Measurements from ENCODE around the gene ITSN1.

The ITSN1 gene

GRCh38 chr21:33658919-33659567 lies 16.7 kb downstream of the ITSN1 start:
- H3K36me3 Mint-ChIP-seq (ENCODE audit: insufficient read depth) = no peaks in the 10 kb centered on the region
- ATAC-seq (replicated peaks) = no peak
- no peaks in the 10 kb centered on the region for H3K9me3 Mint-ChIP-seq
- no peaks in the 10 kb centered on the region for H3K4me1 Mint-ChIP-seq (ENCODE audit: low read depth in 2 of 2)
- DNase-seq = no peak
- peaks cover 8 to 17% of the 10 kb centered on the region in 2 donors for H3K27me3 Mint-ChIP-seq
- no peak overlapping the region for H3K27ac Mint-ChIP-seq
- no peak overlapping the region for H3K4me3 Mint-ChIP-seq

GRCh38 chr21:33659568-33659949 lies 17.3 kb downstream of the ITSN1 start:
- ATAC-seq (replicated peaks) = no peak
- no peak for DNase-seq
- H3K27ac Mint-ChIP-seq = no peak overlapping the region
- H3K4me3 Mint-ChIP-seq = no peak overlapping the region
- H3K4me1 Mint-ChIP-seq (ENCODE audit: low read depth in 2 of 2) = no peaks in the 10 kb centered on the region
- H3K9me3 Mint-ChIP-seq = no peaks in the 10 kb centered on the region
- H3K27me3 Mint-ChIP-seq = peaks cover 8 to 17% of the 10 kb centered on the region in 2 donors
- H3K36me3 Mint-ChIP-seq (ENCODE audit: insufficient read depth) = no peaks in the 10 kb centered on the region

GRCh38 chr21:33660406-33660805 lies 18.1 kb downstream of the ITSN1 start:
- ATAC-seq (replicated peaks) (no peak), DNase-seq (no peak)
- Mint-ChIP-seq H3K9me3 (no peaks in the 10 kb centered on the region), H3K4me3 (no peak overlapping the region), H3K4me1 (ENCODE audit: low read depth in 2 of 2) (no peaks in the 10 kb centered on the region), H3K27ac (no peak overlapping the region), H3K27me3 (peaks cover 8 to 17% of the 10 kb centered on the region in 2 donors), H3K36me3 (ENCODE audit: insufficient read depth) (no peaks in the 10 kb centered on the region)

- Mint-ChIP-seq H3K36me3 (ENCODE audit: insufficient read depth) (no peaks in the 10 kb centered on the region), H3K4me3 (no peak overlapping the region), H3K9me3 (no peaks in the 10 kb centered on the region), H3K4me1 (ENCODE audit: low read depth in 2 of 2) (no peaks in the 10 kb centered on the region), H3K27ac (no peak overlapping the region), H3K27me3 (peaks cover 8 to 17% of the 10 kb centered on the region in 2 donors)
- ATAC-seq (replicated peaks) = no peak
- DNase-seq = no peak
These were observed 18.8 kb downstream of the ITSN1 start for GRCh38 chr21:33661146-33661545.

- Mint-ChIP-seq H3K36me3 (ENCODE audit: insufficient read depth) (no peaks in the 10 kb centered on the region), H3K4me3 (no peak overlapping the region), H3K27ac (no peak overlapping the region), H3K4me1 (ENCODE audit: low read depth in 2 of 2) (no peaks in the 10 kb centered on the region), H3K27me3 (peaks cover 8 to 15% of the 10 kb centered on the region in 2 donors), H3K9me3 (no peaks in the 10 kb centered on the region)
- no peak for ATAC-seq (replicated peaks)
- DNase-seq = no peak
These were observed 19.7 kb downstream of the ITSN1 start for GRCh38 chr21:33662046-33662445.

GRCh38 chr21:33663241-33663640 lies 20.9 kb downstream of the ITSN1 start:
- Mint-ChIP-seq H3K27me3 (peaks cover 8 to 9% of the 10 kb centered on the region in 2 donors), H3K9me3 (no peaks in the 10 kb centered on the region), H3K36me3 (ENCODE audit: insufficient read depth) (no peaks in the 10 kb centered on the region), H3K4me1 (ENCODE audit: low read depth in 2 of 2) (no peaks in the 10 kb centered on the region), H3K27ac (no peak overlapping the region), H3K4me3 (no peak overlapping the region)
- ATAC-seq (replicated peaks) (no peak), DNase-seq (no peak)

GRCh38 chr21:33664135-33664534 lies 21.8 kb downstream of the ITSN1 start:
- H3K36me3 Mint-ChIP-seq (ENCODE audit: insufficient read depth) = no peaks in the 10 kb centered on the region
- H3K4me1 Mint-ChIP-seq (ENCODE audit: low read depth in 2 of 2) = peaks cover 0 to 1% of the 10 kb centered on the region in 2 donors
- peaks cover 1 to 8% of the 10 kb centered on the region in 2 donors for H3K27me3 Mint-ChIP-seq
- H3K4me3 Mint-ChIP-seq = no peak overlapping the region
- DNase-seq (no peak), ATAC-seq (replicated peaks) (no peak)
- H3K27ac Mint-ChIP-seq = no peak overlapping the region
- H3K9me3 Mint-ChIP-seq = no peaks in the 10 kb centered on the region

- DNase-seq (no peak), ATAC-seq (replicated peaks) (no peak)
- Mint-ChIP-seq H3K4me3 (no peak overlapping the region), H3K4me1 (ENCODE audit: low read depth in 2 of 2) (peaks cover 0 to 1% of the 10 kb centered on the region in 2 donors), H3K36me3 (ENCODE audit: insufficient read depth) (no peaks in the 10 kb centered on the region), H3K27me3 (no peaks in the 10 kb centered on the region), H3K9me3 (no peaks in the 10 kb centered on the region), H3K27ac (no peak overlapping the region)
These were observed 23.9 kb downstream of the ITSN1 start for GRCh38 chr21:33666153-33666552.

GRCh38 chr21:33667636-33668035 lies 25.3 kb downstream of the ITSN1 start:
- no peaks in the 10 kb centered on the region for H3K27me3 Mint-ChIP-seq
- H3K4me1 Mint-ChIP-seq (ENCODE audit: low read depth in 2 of 2) = peaks cover 0 to 1% of the 10 kb centered on the region in 2 donors
- H3K9me3 Mint-ChIP-seq = no peaks in the 10 kb centered on the region
- no peak overlapping the region for H3K4me3 Mint-ChIP-seq
- DNase-seq (no peak), ATAC-seq (replicated peaks) (no peak)
- no peak overlapping the region for H3K27ac Mint-ChIP-seq
- no peaks in the 10 kb centered on the region for H3K36me3 Mint-ChIP-seq (ENCODE audit: insufficient read depth)

- peaks cover 0 to 1% of the 10 kb centered on the region in 2 donors for H3K4me1 Mint-ChIP-seq (ENCODE audit: low read depth in 2 of 2)
- no peak overlapping the region for H3K27ac Mint-ChIP-seq
- H3K4me3 Mint-ChIP-seq = no peak overlapping the region
- no peaks in the 10 kb centered on the region for H3K9me3 Mint-ChIP-seq
- ATAC-seq (replicated peaks) = no peak
- no peak for DNase-seq
- H3K36me3 Mint-ChIP-seq (ENCODE audit: insufficient read depth) = no peaks in the 10 kb centered on the region
- no peaks in the 10 kb centered on the region for H3K27me3 Mint-ChIP-seq
These were observed 25.9 kb downstream of the ITSN1 start for GRCh38 chr21:33668180-33668579.

GRCh38 chr21:33668620-33669019 lies 26.3 kb downstream of the ITSN1 start:
- Mint-ChIP-seq H3K4me3 (no peak overlapping the region), H3K36me3 (ENCODE audit: insufficient read depth) (no peaks in the 10 kb centered on the region), H3K27ac (no peak overlapping the region), H3K9me3 (no peaks in the 10 kb centered on the region), H3K27me3 (no peaks in the 10 kb centered on the region), H3K4me1 (ENCODE audit: low read depth in 2 of 2) (peaks cover 0 to 1% of the 10 kb centered on the region in 2 donors)
- DNase-seq = no peak
- no peak for ATAC-seq (replicated peaks)

- H3K36me3 Mint-ChIP-seq (ENCODE audit: insufficient read depth) = no peaks in the 10 kb centered on the region
- no peaks in the 10 kb centered on the region for H3K27me3 Mint-ChIP-seq
- ATAC-seq (replicated peaks) (no peak), DNase-seq (no peak)
- H3K4me3 Mint-ChIP-seq = no peak overlapping the region
- no peaks in the 10 kb centered on the region for H3K9me3 Mint-ChIP-seq
- no peak overlapping the region for H3K27ac Mint-ChIP-seq
- peaks cover 0 to 1% of the 10 kb centered on the region in 2 donors for H3K4me1 Mint-ChIP-seq (ENCODE audit: low read depth in 2 of 2)
These were observed 28.0 kb downstream of the ITSN1 start for GRCh38 chr21:33670076-33670978.

- H3K4me3 Mint-ChIP-seq = no peak overlapping the region
- no peak for ATAC-seq (replicated peaks)
- H3K27me3 Mint-ChIP-seq = peaks cover 0 to 8% of the 10 kb centered on the region in 2 donors
- no peak overlapping the region for H3K27ac Mint-ChIP-seq
- H3K4me1 Mint-ChIP-seq (ENCODE audit: low read depth in 2 of 2) = peaks cover 0 to 1% of the 10 kb centered on the region in 2 donors
- DNase-seq = no peak
- no peaks in the 10 kb centered on the region for H3K36me3 Mint-ChIP-seq (ENCODE audit: insufficient read depth)
- no peaks in the 10 kb centered on the region for H3K9me3 Mint-ChIP-seq
These were observed 31.2 kb downstream of the ITSN1 start for GRCh38 chr21:33673473-33673872.

- H3K4me3 Mint-ChIP-seq = no peak overlapping the region
These were observed 31.9 kb downstream of the ITSN1 start for GRCh38 chr21:33674226-33674625.

More at GRCh38 chr21:33674226-33674625, 31.9 kb downstream of the ITSN1 start:
- no peaks in the 10 kb centered on the region for H3K9me3 Mint-ChIP-seq
- H3K4me1 Mint-ChIP-seq (ENCODE audit: low read depth in 2 of 2) = no peaks in the 10 kb centered on the region
- no peaks in the 10 kb centered on the region for H3K36me3 Mint-ChIP-seq (ENCODE audit: insufficient read depth)
- ATAC-seq (replicated peaks) = no peak
- H3K27ac Mint-ChIP-seq = no peak overlapping the region
- peaks cover 0 to 8% of the 10 kb centered on the region in 2 donors for H3K27me3 Mint-ChIP-seq
- no peak for DNase-seq

Data from effector memory CD8-positive, alpha-beta T cell (primary cell).